Stomach (tissue), 9 donors: Measurements from ENCODE around the gene CFAP221. TPM values are rescaled to one million over a fixed set of nuclear protein-coding genes. Genes with fewer than 3 reads are reported as not detected.

Source experiments
- DNase-seq, 2 donors: peaks; one replicate each; pipeline versions ENCODE4 v3.0.0 to v3.0.0-alpha.2; 2013 to 2019
- H3K27ac ChIP-seq, 5 donors: fragments of 200-600 bp in 4 of 5; sonication (generic) in 4 of 5; one replicate each; pipeline ENCODE4 v1.5.1; 2013 to 2019; ENCODE audit warnings: mild to moderate bottlenecking in 1 of 5, moderate library complexity in 1 of 5
- H3K27me3 ChIP-seq, 3 donors: fragments of 200-600 bp; sonication (generic); one replicate each; pipeline ENCODE4 v1.5.1; 2017 to 2019; ENCODE audit warnings: mixed run types in 1 of 3
- H3K36me3 ChIP-seq, 4 donors: fragments of 200-600 bp; sonication (generic); 1 replicate in 3 of 4; 2 replicates in 1 of 4; pipeline ENCODE4 v1.5.1; 2016 to 2019
- H3K4me1 ChIP-seq, 4 donors: fragments of 200-600 bp; sonication (generic); one replicate each; pipeline ENCODE4 v1.5.1; 2016 to 2019
- H3K4me3 ChIP-seq, 4 donors: fragments of 200-600 bp; sonication (generic) in 3 of 4; one replicate each; pipeline ENCODE4 v1.5.1; 2016 to 2019; ENCODE audit warnings: mild to moderate bottlenecking in 1 of 4
- H3K9me3 ChIP-seq, 4 donors: fragments of 200-600 bp; sonication (generic); one replicate each; pipeline ENCODE4 v1.5.1; 2016 to 2019
- CTCF ChIP-seq, 7 experiments: fragments of 450-650 bp in 4 of 7; fragments of 200-600 bp in 3 of 7; sonication (generic) in 3 of 7; IDR thresholded peaks; one replicate each; pipeline ENCODE4 v1.5.1; 2016 to 2019; ENCODE audit warnings: antibody characterized with exemption in 7 of 7, control low read depth in 2 of 7, mild to moderate bottlenecking in 1 of 7
- EP300 ChIP-seq: sonication (generic); formaldehyde crosslinking; IDR thresholded peaks from one replicate; pipeline ENCODE4 v1.6.1; 2017; ENCODE audit warnings: antibody characterized with exemption
- POLR2A ChIP-seq, 4 donors: fragments of 450-650 bp; IDR thresholded peaks; one replicate each; pipeline ENCODE4 v1.6.1; 2016; ENCODE audit warnings: antibody characterized with exemption in 4 of 4, control low read depth in 2 of 4, mild to moderate bottlenecking in 1 of 4, moderate library complexity in 1 of 4
- POLR2AphosphoS5 ChIP-seq, 3 donors: sonication (generic); formaldehyde crosslinking; IDR thresholded peaks; one replicate each; pipeline ENCODE4 v1.6.1; 2016; ENCODE audit warnings: antibody characterized with exemption in 3 of 3
- WGBS, 5 donors: extraction: QIAGEN DNeasy Blood & Tissue Kit in 3 of 5; methylation state at CpG; one replicate each; pipeline versions ENCODE4 v1.1.5 to v1.1.7; 2013 to 2018; 5-methylcytosine and 5-hydroxymethylcytosine counted together
- intact Hi-C: fragments of 100-400 bp; cut with DNase I; formaldehyde crosslinking; loops from one replicate; pipeline ENCODE4 v1.15.1; 2023; ENCODE audit warnings: low total_unique reads
- polyA plus RNA-seq, 3 donors: library from polyadenylated mRNA; stranded (reverse); fragments of 200-250 nt; gene quantifications; one replicate each; pipeline ENCODE4 v1.2.3, GENCODE V29; 2013
- total RNA-seq, 5 donors: library from RNA; depleted of rRNA; stranded (reverse); fragments of >200 nt; gene quantifications; one replicate each; pipeline versions ENCODE4 v1.1.0 to v1.2.3, GENCODE V29; 2014 to 2016
- donor health status: healthy with polysubstance abuse.
- donor health status: Bipolar disorder and iron deficiency.
- donor health status: healthy.

Gene CFAP221
- total and polyA plus RNA-seq, 8 donors: 0.31 to 15.1 (median 1.1) TPM; not detected in 2

- no peaks in the 10 kb centered on the region for H3K27me3 ChIP-seq
- H3K4me1 ChIP-seq: peaks cover 0 to 52% (median 31%) of the 10 kb centered on the region in 4 donors
- intact Hi-C loops: no loop called here
- WGBS, 5 donors: 70 to 100% (median 92%) methylated on average over 1 of the region's 1 CpG
- no peak for DNase-seq
- TF ChIP-seq POLR2A (IDR thresholded peaks at IDR 0.05): no peak
- H3K9me3 ChIP-seq: no peaks in the 10 kb centered on the region
- peak overlapping the region in 2 of 5 donors; percentile 36 to 66 for H3K27ac ChIP-seq
- H3K4me3 ChIP-seq: no peak overlapping the region
- H3K36me3 ChIP-seq: no peaks in the 10 kb centered on the region
Measured at GRCh38 chr2:119550856-119551255, 6.6 kb downstream of the CFAP221 start.

- peaks cover 0 to 41% (median 25%) of the 10 kb centered on the region in 4 donors for H3K4me1 ChIP-seq
- H3K36me3 ChIP-seq: no peaks in the 10 kb centered on the region
- H3K27me3 ChIP-seq: no peaks in the 10 kb centered on the region
- DNase-seq: no peak
- H3K4me3 ChIP-seq: no peak overlapping the region
- intact Hi-C loops: no loop called here
- TF ChIP-seq POLR2AphosphoS5 (IDR thresholded peaks at IDR 0.05) (no peak), POLR2A (IDR thresholded peaks at IDR 0.05) (no peak), EP300 (no peak), CTCF (IDR thresholded peaks at IDR 0.05) (no peak)
- H3K9me3 ChIP-seq: no peaks in the 10 kb centered on the region
- peak overlapping the region in 2 of 5 donors; percentile 73 to 79 for H3K27ac ChIP-seq
- WGBS, 5 donors: 68 to 79% (median 78%) methylated on average over 3 of the region's 3 CpGs
Measured at GRCh38 chr2:119552902-119553301, 8.7 kb downstream of the CFAP221 start.

- peaks cover 0 to 32% (median 22%) of the 10 kb centered on the region in 4 donors for H3K4me1 ChIP-seq
- no peaks in the 10 kb centered on the region for H3K27me3 ChIP-seq
- no peak overlapping the region for H3K4me3 ChIP-seq
- intact Hi-C loops: no loop called here
- no peaks in the 10 kb centered on the region for H3K36me3 ChIP-seq
- TF ChIP-seq EP300 (no peak), POLR2AphosphoS5 (IDR thresholded peaks at IDR 0.05) (peak in 1 of 3 donors; percentile 51), POLR2A (IDR thresholded peaks at IDR 0.05) (no peak), CTCF (IDR thresholded peaks at IDR 0.05) (no peak)
- no peaks in the 10 kb centered on the region for H3K9me3 ChIP-seq
- DNase-seq: peak; percentile 35 to 76
- WGBS, 5 donors: 27 to 52% (median 50%) methylated on average over 7 of the region's 7 CpGs
- H3K27ac ChIP-seq: peak overlapping the region; percentile 9 to 79 (median 65)
Measured at GRCh38 chr2:119553687-119554344, 9.6 kb downstream of the CFAP221 start.

- no peak for DNase-seq
- Histone ChIP-seq H3K27ac (no peak overlapping the region), H3K4me3 (no peak overlapping the region), H3K9me3 (peaks cover 0 to 4% (median 0%) of the 10 kb centered on the region in 4 donors), H3K4me1 (peaks cover 0 to under 1% (median 0%) of the 10 kb centered on the region in 4 donors), H3K27me3 (no peaks in the 10 kb centered on the region), H3K36me3 (no peaks in the 10 kb centered on the region)
- WGBS, 5 donors: 48 to 77% (median 72%) methylated on average over 2 of the region's 2 CpGs
- intact Hi-C loops: no loop called here
- TF ChIP-seq CTCF (IDR thresholded peaks at IDR 0.05) (no peak), POLR2A (IDR thresholded peaks at IDR 0.05) (no peak)
Measured at GRCh38 chr2:119565481-119565880, 21.2 kb downstream of the CFAP221 start.

GRCh38 chr2:119567292-119567691 is 23.0 kb downstream of the CFAP221 start:
- intact Hi-C loops: no loop called here

More at GRCh38 chr2:119567292-119567691, 23.0 kb downstream of the CFAP221 start:
- no peak for DNase-seq
- TF ChIP-seq POLR2AphosphoS5 (IDR thresholded peaks at IDR 0.05): no peak
- no peak for TF ChIP-seq CTCF (IDR thresholded peaks at IDR 0.05)
- no peak for TF ChIP-seq POLR2A (IDR thresholded peaks at IDR 0.05)
- no peak for TF ChIP-seq EP300
- H3K27me3 ChIP-seq: no peaks in the 10 kb centered on the region
- peaks cover 0 to 10% (median 0%) of the 10 kb centered on the region in 4 donors for H3K4me1 ChIP-seq
- no peak overlapping the region for H3K4me3 ChIP-seq
- peaks cover 0 to 4% (median 0%) of the 10 kb centered on the region in 4 donors for H3K9me3 ChIP-seq
- no peak overlapping the region for H3K27ac ChIP-seq
- H3K36me3 ChIP-seq: no peaks in the 10 kb centered on the region
